NT2/D1 (cell line): ENCODE data around the gene SHTN1.

Experiments used
- DNase-seq: peaks from one replicate; pipeline ENCODE4 v3.0.0-alpha.2; 2011; ENCODE audit warnings: low read depth, low spot score
- H3K27me3 ChIP-seq: 2 replicates; pipeline ENCODE4 v1.6.0; 2011; ENCODE audit warnings: mild to moderate bottlenecking; ENCODE audit not compliant: insufficient read length, insufficient read depth
- H3K36me3 ChIP-seq: 2 replicates; pipeline ENCODE4 v1.6.1; 2011; ENCODE audit warnings: mild to moderate bottlenecking, low read length, mixed read lengths; ENCODE audit not compliant: insufficient read depth, insufficient read length
- H3K4me1 ChIP-seq: 2 replicates; pipeline ENCODE4 v1.5.1; 2011; ENCODE audit not compliant: insufficient read depth, insufficient read length
- H3K4me3 ChIP-seq: 2 replicates; pipeline ENCODE4 v1.5.1; 2011; ENCODE audit warnings: low read depth; ENCODE audit not compliant: insufficient read length
- H3K9ac ChIP-seq: 2 replicates; pipeline ENCODE4 v1.6.0; 2011; ENCODE audit warnings: low read depth; ENCODE audit not compliant: insufficient read length
- H3K9me3 ChIP-seq: 2 replicates; pipeline ENCODE4 v1.5.1; 2011; ENCODE audit warnings: mild to moderate bottlenecking, low read length; ENCODE audit not compliant: insufficient read depth
- SUZ12 ChIP-seq: IDR thresholded peaks from 2 replicates; pipeline ENCODE4 v1.6.1; 2011; ENCODE audit not compliant: insufficient read length, insufficient read depth; ENCODE audit errors: extremely low read depth
- YY1 ChIP-seq: IDR thresholded peaks from 2 replicates; pipeline ENCODE4 v1.6.1; 2011; ENCODE audit not compliant: insufficient read length, insufficient read depth
- ZNF274 ChIP-seq: IDR thresholded peaks from 2 replicates; pipeline ENCODE4 v1.6.1; 2011; ENCODE audit warnings: mild to moderate bottlenecking, low read depth, low read length

Gene SHTN1

DNA sequence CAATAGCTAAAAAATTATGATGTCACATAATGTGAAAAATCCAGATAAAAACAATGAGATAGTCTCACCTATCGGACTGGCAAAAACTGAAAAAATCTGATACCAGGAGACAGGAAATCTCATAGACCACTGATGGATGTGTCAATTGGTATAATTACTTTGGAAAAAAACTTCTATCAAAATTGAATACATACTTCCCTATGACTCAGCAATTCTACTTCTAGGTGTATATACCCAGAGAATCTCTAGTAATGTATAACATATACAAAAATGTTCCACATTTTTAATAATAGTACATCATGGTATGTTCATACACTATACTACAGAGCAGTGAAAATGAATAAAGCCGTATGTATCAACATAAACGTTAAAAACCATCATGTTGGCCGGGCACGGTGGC, 34.9 kb downstream of the SHTN1 start:
- Histone ChIP-seq H3K9me3 (no peaks in the 10 kb centered on the region), H3K27me3 (no peaks in the 10 kb centered on the region), H3K4me1 (no peaks in the 10 kb centered on the region), H3K4me3 (no peak overlapping the region), H3K36me3 (peaks cover 7% of the 10 kb centered on the region), H3K9ac (no peak overlapping the region)
- DNase-seq, result no peak
- TF ChIP-seq ZNF274, result no peak
- TF ChIP-seq YY1, result no peak
- no peak for TF ChIP-seq SUZ12

GRCh38 chr10:116968331-116968730, 36.7 kb downstream of the SHTN1 start:
- Histone ChIP-seq H3K27me3 (no peaks in the 10 kb centered on the region), H3K4me3 (no peak overlapping the region), H3K9ac (no peak overlapping the region), H3K4me1 (no peaks in the 10 kb centered on the region), H3K36me3 (peaks cover 7% of the 10 kb centered on the region), H3K9me3 (no peaks in the 10 kb centered on the region)
- TF ChIP-seq ZNF274 (no peak), SUZ12 (no peak), YY1 (no peak)
- no peak for DNase-seq

DNA sequence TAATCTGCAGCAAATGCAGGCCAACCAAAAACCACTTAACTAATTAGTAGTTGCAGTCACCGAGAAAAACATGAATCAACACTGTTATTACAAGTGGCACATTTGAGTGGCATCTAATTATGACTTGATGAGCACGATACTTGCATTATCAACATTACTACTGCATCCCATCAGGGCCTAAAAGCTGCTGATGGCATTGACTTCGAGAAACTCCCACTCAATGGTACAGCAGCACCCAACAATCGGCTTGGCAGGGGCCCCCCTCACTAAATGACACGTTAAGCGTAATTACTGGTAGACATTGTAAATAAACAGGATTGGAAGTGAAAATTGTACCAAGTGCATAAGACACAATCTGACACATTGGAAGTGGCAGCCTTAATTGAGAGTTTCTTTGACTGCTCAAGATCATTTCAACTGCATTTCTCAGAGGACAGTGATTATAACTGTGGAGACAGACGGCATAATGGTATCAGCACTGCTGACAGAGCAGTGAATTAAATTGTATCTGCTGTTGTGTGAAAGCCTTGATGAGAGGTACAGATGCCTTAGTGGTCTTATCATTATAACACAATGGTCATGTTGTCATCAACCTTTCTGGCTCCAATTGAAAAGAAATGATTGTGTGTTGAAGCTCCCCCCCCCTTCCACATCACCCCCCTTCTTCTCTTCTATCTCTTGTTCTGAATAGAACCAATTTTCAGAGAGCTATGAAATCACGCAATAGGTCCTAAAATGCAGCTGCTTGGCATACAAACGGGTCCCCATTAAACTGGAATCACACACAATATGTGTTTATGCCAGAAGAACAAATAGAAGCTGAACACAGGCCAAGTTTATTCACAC, 43.4 kb downstream of the SHTN1 start:
- H3K36me3 ChIP-seq, result no peaks in the 10 kb centered on the region
- no peak overlapping the region for H3K9ac ChIP-seq
- H3K4me3 ChIP-seq, result no peak overlapping the region
- no peak for DNase-seq
- TF ChIP-seq SUZ12, result no peak
- TF ChIP-seq YY1, result no peak
- no peak for TF ChIP-seq ZNF274
- H3K4me1 ChIP-seq, result no peaks in the 10 kb centered on the region
- H3K9me3 ChIP-seq, result no peaks in the 10 kb centered on the region
- no peaks in the 10 kb centered on the region for H3K27me3 ChIP-seq

DNA sequence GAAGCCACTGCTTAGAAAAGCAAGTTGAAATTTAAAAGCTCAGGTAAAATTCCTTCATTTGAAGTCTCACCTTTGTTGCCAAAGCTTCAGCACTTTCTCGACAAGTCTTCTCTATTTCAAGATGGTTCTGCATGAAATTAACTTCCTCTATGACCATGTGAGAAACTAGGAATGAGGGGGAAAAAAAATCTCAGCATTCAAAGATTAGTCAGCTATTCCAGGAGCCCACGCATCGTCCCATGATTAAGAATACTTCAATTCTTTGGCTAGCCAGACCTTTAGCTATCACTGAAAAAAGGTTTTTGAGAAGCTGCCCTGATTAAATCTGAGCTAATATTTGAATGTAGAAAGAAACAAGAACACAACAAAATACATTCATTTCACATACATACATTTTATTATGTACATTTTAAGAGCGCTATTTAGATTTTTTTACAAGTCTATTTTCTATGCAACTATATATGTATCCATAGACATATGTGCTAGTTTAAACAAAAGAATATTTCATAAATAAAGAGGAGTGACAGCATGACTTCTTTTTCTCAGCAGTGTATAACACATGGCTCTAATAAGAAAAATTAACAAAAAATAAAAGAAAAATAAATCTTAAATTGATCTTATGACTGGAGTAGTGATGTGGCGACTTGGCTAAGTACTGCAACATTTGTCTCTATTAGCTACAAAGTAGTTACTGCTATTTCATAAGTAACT, 44.8 kb downstream of the SHTN1 start:
- no peaks in the 10 kb centered on the region for H3K4me1 ChIP-seq
- no peak overlapping the region for H3K4me3 ChIP-seq
- no peak overlapping the region for H3K9ac ChIP-seq
- H3K9me3 ChIP-seq, result no peaks in the 10 kb centered on the region
- TF ChIP-seq SUZ12, result no peak
- DNase-seq, result no peak
- H3K36me3 ChIP-seq, result no peaks in the 10 kb centered on the region
- H3K27me3 ChIP-seq, result no peaks in the 10 kb centered on the region

- Histone ChIP-seq H3K36me3 (peaks cover 12% of the 10 kb centered on the region), H3K9me3 (no peaks in the 10 kb centered on the region), H3K4me3 (no peak overlapping the region), H3K9ac (no peak overlapping the region), H3K4me1 (no peaks in the 10 kb centered on the region), H3K27me3 (no peaks in the 10 kb centered on the region)
- no peak for DNase-seq
- TF ChIP-seq YY1, result no peak
Observed at GRCh38 chr10:116952729-116953128, 52.3 kb downstream of the SHTN1 start.

DNA sequence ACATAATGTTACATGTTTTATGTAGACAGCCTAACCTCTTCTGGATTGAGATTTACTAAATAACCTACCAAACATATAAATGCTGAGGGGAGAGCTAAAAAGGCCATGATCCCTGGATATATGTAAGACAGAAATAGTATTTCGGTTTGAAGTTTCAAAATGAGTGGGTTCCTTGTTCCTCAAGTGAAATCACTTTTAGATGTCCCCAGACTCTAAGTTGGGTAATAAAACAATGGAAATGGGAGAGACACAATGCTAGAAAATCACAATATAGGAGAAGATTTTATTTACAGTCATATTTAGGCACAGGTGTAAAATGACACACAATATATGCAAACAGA, 56.5 kb downstream of the SHTN1 start:
- peaks cover 17% of the 10 kb centered on the region for H3K36me3 ChIP-seq
- H3K4me3 ChIP-seq, result no peak overlapping the region
- no peak overlapping the region for H3K9ac ChIP-seq
- TF ChIP-seq YY1 (no peak), ZNF274 (no peak), SUZ12 (no peak)
- H3K9me3 ChIP-seq, result no peaks in the 10 kb centered on the region
- no peak for DNase-seq
- H3K4me1 ChIP-seq, result no peaks in the 10 kb centered on the region
- no peaks in the 10 kb centered on the region for H3K27me3 ChIP-seq

- no peaks in the 10 kb centered on the region for H3K9me3 ChIP-seq
- H3K27me3 ChIP-seq, result no peaks in the 10 kb centered on the region
- peaks cover 17% of the 10 kb centered on the region for H3K36me3 ChIP-seq
- H3K4me1 ChIP-seq, result no peaks in the 10 kb centered on the region
- no peak for TF ChIP-seq SUZ12
- no peak for TF ChIP-seq YY1
- no peak for TF ChIP-seq ZNF274
- H3K9ac ChIP-seq, result no peak overlapping the region
- peak; percentile 38 for DNase-seq
- H3K4me3 ChIP-seq, result no peak overlapping the region
Observed at GRCh38 chr10:116947841-116948529, 57.0 kb downstream of the SHTN1 start.
